Esophagus squamous epithelium (tissue), 4 donors: Measurements from ENCODE around the gene PRM2.

ENCODE experiments used
- CTCF ChIP-seq, 6 experiments: fragments of 450-650 bp in 4 of 6; fragments of 200-600 bp in 2 of 6; sonication (generic) in 2 of 6; IDR thresholded peaks; one replicate each; pipeline ENCODE4 v1.5.1; 2016 to 2019; ENCODE audit warnings: antibody characterized with exemption in 6 of 6, mild to moderate bottlenecking in 4 of 6, moderate library complexity in 4 of 6
- POLR2A ChIP-seq, 4 donors: fragments of 450-650 bp; IDR thresholded peaks; one replicate each; pipeline ENCODE4 v1.6.1; 2017; ENCODE audit warnings: antibody characterized with exemption in 4 of 4, mild to moderate bottlenecking in 4 of 4, moderate library complexity in 3 of 4

- no peak for TF ChIP-seq CTCF (IDR thresholded peaks at IDR 0.05)
- no peak for TF ChIP-seq POLR2A (IDR thresholded peaks at IDR 0.05)
Measured at GRCh38 chr16:11299865-11300559, 23.7 kb upstream of the PRM2 start.
